ENCODE measurements around the gene XPR1.

- TF ChIP-seq CTCF (IDR thresholded peaks at IDR 0.05; ENCODE audit: low read depth, low read length): no peak
- no peak for TF ChIP-seq EZH2phosphoT487 (IDR thresholded peaks at IDR 0.05; ENCODE audit: low read depth)
Observed at GRCh38 chr1:180811886-180812285, 180.1 kb downstream of the XPR1 start.
